HG02970 (cell line): ENCODE data around the gene CLEC16A.

Source experiments
- ATAC-seq: cut with Tn5 transposase; IDR thresholded peaks from one replicate; pipeline ENCODE4 v1.9.1; 2021; ENCODE audit warnings: mild to moderate bottlenecking, moderate library complexity, moderate number of reproducible peaks; ENCODE audit not compliant: unreplicated experiment, low FRiP score

The CLEC16A gene

DNA sequence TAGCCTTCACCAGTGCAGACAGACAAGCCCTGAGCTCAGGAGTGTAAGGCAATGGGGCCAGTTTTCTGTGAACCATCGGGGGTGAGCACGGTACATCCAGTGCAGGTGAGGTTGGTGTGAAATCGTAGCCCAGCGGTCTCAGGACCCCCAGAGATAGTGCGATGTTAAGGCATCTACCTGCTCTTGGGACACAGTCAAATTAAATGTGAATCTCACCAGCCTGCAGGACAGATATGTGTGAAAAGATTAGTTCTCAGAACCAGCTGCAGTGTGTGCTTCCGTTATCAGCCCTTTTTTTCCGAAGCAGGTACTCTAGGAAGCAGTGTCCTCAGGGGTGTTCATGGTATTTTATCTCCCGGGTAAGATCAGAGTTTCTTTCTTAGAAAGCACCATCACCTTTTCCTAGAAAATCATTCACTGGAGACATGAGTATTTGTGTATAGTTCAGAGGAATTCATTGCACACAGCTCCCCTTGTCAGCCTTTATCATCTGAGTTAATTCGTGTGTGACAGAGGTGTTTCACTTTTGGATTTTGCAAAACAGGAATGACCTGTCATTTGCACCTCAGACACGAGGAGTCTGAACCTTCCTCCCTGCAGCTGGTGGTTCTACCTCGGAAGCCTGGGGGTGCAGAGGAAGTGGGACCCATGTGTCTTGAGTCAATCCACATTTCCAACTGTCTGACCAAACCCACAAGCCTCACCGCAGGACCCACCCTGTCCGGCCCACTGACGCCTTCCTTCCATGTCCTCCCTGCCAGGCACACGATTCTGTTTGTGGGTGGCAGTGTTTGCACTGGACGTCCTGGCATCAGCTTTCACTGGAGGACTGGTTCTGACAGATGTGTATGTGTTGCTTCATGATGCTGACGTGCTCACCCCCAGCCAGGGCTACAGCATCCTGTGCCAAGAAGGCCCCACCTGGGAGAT, 107.8 kb downstream of the CLEC16A start:
- ATAC-seq, result peak; percentile 43

DNA sequence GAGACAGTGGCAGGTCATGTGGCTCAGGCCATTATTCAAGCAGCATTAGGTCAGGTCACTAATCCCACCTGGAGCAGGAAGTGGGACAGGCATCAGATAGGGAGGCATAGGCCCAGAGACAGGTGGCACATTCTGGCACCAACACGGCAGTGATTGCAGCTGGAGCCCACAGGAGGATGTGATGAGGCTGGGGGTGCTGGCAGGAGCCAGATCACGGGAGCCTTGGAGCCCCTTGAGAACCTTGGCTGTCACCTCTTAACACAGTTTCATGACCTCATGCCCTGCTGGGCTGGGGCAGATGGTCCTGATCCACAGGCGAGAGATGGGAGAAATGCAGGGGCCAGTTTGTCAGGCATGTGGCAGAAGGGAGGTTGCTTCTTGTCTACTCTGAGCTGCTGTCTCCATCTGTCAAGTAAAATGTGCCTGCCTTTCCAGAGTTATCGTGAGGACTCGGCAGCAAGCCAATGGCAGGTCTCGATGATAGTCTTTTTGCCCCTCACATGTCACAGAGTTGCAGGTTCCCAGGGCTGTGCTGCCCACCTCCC, 109.6 kb downstream of the CLEC16A start:
- ATAC-seq, result no peak

DNA sequence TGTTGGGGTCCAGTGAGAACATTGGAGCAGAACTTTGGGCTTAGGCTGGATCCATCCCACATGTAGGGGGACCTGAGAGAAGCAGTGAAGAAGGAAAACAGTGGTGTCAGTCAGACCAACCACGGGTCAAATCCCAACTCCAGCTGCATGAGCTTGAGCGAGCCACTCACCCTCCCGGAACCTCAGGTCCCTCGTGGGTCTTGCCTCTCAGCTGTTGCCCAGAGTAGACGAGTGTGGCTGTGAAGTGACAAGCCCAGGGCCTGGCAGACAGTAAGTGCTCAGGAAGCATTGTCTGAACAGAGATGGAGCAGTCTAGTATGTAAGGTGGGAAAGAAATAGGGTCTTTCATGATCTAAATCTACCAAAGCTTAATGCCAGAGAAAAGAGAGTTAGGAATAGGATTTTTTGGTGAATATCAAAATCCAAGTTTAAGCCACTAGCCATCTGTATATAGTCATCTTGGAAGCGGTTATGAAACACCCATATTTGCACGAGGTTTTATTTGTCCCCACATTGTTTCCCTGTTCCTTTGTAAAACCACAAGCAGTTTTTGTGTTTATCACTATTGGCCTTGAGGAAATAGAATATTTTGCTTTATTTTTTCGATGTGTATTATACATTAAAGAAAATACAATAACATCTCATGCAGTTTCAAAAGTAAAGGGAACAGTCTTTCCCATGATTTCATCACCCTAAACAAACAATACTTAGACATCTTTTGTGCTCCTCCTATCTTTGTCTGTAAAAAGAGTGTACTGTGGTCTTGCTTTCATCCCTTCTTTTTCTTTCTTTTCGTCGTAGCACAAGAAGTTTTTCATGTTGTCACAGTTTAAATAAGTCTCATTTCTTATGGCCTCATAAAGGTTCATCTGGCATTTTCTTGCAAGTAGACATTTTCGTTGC, 112.0 kb downstream of the CLEC16A start:
- no peak for ATAC-seq

- no peak for ATAC-seq
Measured at GRCh38 chr16:11056993-11057649, 112.8 kb downstream of the CLEC16A start.

DNA sequence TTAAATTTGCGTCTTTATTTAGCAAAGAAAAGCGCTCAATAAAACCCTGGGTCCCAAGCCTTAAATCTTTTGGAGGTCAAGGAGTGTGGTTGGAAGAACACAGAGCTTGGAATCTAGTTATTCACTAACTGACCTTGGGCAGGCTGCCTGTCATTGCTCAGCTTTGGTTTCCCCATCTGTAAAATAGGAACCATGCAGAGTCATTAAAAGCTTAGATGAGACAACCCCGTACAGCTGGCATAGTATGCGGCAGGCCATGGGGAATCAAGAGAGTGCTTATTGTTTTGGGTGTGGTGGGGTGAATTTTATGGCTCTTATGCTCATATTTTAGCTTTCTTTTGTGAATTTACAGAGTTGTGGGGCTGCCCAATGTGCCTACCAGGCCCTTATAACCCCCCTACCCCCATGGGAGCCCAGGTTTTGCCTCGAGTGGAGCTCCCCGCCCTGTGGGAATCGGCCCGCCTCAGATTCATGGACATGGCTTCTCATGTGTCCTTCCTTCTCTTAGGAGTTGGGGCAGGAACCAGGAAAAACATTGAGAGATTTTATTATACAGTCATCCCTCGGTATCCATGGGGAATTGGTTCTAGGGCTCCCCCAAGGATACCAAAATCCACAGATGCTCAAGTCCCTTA, 113.5 kb downstream of the CLEC16A start:
- ATAC-seq, result no peak

DNA sequence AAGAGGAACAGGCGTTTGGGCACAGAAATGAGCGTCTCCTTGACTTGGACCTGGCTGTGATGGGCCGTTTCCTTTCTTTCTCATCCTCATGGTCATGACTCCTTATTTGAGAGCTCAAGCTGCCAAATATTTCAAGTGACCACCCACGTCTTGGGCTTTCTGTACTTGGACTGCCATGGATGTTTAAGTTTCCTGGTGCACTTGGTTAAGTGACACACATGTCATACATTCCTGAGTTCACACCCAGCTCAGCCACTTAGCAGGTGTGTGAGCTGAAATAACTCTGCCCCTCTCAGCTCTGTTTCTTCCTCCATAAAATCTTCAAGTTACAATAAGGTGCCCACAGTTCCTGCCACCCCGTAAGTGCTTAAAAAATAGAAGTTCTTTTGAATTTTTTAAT, 114.5 kb downstream of the CLEC16A start:
- no peak for ATAC-seq

GRCh38 chr16:11059588-11059987, 115.2 kb downstream of the CLEC16A start:
- ATAC-seq, result no peak

- no peak for ATAC-seq
Measured at GRCh38 chr16:11060364-11060763, 116.0 kb downstream of the CLEC16A start.

DNA sequence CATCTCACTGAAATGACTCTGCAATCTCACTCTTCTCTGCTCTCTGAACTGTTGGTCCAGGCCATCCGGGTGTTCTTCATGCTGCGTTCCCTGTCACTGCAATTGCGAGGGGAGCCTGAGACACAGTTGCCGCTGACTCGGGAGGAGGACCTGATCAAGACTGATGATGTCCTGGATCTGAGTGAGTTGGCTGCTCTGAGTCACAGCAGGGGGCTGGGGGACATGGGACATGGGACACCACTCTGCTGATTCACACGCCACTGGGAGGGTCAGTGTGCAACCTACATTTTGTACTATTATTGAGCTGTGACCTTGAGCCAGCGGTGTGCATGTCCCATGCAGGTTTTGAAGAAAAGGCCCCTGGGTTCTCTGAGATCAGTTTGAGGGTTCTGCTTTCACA, 116.5 kb downstream of the CLEC16A start:
- no peak for ATAC-seq

DNA sequence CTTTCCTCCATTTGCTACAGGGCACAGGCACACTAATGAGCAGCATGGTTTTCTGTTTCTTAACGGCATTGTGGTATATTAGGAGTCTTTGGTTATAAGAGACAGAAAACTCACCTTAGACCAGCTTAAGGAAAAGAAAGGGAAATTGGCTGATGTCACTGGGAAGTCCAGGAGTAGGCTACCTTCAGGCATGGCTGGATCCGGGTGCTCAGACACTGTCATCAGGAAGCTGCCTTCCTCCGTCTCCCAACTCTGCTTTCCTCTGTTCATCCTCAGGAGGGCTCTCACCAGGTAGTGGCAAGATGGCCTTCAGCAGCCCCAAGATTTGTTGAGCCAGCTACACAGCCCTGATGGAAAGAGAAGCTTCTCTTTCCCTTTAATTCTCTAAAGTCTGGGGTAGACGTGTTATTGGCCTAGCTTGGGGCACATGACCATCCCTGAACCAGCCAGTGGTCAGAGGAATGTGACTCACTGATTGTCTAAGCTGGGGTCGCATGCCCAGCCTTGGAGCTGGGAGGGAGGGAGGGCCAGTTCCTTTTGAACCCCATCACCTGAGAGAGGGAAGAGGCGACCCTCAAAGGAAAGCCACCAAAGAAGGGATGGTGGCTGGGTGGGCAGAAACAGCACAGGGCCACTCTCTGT, 117.4 kb downstream of the CLEC16A start:
- ATAC-seq, result no peak

GRCh38 chr16:11063448-11064201, 119.3 kb downstream of the CLEC16A start:
- ATAC-seq, result no peak

GRCh38 chr16:11064202-11064540, 119.8 kb downstream of the CLEC16A start:
- no peak for ATAC-seq

DNA sequence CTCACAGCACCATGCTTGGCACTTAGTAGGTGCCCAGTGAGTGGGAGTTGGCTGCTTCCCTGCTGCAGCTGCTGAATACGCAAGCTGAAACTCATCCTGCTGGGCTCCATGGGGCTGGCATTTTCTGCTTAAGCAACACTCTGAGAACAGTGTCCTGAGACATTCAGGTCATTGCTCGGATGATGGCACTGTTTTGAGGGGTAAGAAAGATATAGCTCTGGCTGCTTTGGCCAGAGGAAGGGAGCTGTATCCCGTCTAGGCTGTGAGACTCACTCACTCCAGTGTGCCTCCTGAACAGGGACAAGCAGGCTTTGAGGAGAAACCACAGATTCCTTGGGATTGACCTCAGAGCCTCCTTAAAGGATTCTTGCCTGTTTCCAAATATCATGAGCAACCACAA, 120.5 kb downstream of the CLEC16A start:
- no peak for ATAC-seq

- ATAC-seq, result no peak
Measured at GRCh38 chr16:11066261-11066870, 122.0 kb downstream of the CLEC16A start.

- no peak for ATAC-seq
Measured at GRCh38 chr16:11067266-11067665, 122.9 kb downstream of the CLEC16A start.

GRCh38 chr16:11067697-11068141, 123.4 kb downstream of the CLEC16A start:
- no peak for ATAC-seq

GRCh38 chr16:11071829-11072228, 127.5 kb downstream of the CLEC16A start:
- no peak for ATAC-seq

- ATAC-seq, result no peak
Measured at GRCh38 chr16:11072420-11073153, 128.2 kb downstream of the CLEC16A start.
